Heart left ventricle (tissue), 16 donors: ENCODE results near the gene CHCHD6. TPM values are rescaled to one million over a fixed set of nuclear protein-coding genes. Genes with fewer than 3 reads are reported as not detected.

Experiments used
- ATAC-seq, 4 donors: fragments of 200-7000 bp; cut with Tn5 transposase; one replicate each; pipeline ENCODE4 v1.9.1; 2020 to 2022; ENCODE audit warnings: moderate library complexity in 4 of 4, mild to moderate bottlenecking in 3 of 4, moderate number of reproducible peaks in 1 of 4
- DNase-seq, 5 donors: peaks; one replicate each; pipeline ENCODE4 v3.0.0-alpha.2; 2020
- H3K27ac ChIP-seq, 12 donors: fragments of 200-600 bp; sonication (generic) in 4 of 12; one replicate each; pipeline versions ENCODE4 v1.5.0 to v1.8.0; 2016 to 2022; ENCODE audit warnings: mild to moderate bottlenecking in 2 of 12
- H3K27me3 ChIP-seq, 9 donors: fragments of 200-600 bp; sonication (generic) in 2 of 9; one replicate each; pipeline versions ENCODE4 v1.5.1 to v1.8.0; 2016 to 2022; ENCODE audit warnings: mild to moderate bottlenecking in 3 of 9
- H3K36me3 ChIP-seq, 9 donors: fragments of 200-600 bp; sonication (generic) in 2 of 9; one replicate each; pipeline versions ENCODE4 v1.5.0 to v1.8.0; 2018 to 2022; ENCODE audit warnings: mild to moderate bottlenecking in 2 of 9
- H3K4me1 ChIP-seq, 12 donors: fragments of 200-600 bp; sonication (generic) in 4 of 12; one replicate each; pipeline versions ENCODE4 v1.5.0 to v1.8.0; 2016 to 2022; ENCODE audit warnings: mild to moderate bottlenecking in 3 of 12
- H3K4me3 ChIP-seq, 12 donors: fragments of 200-600 bp; sonication (generic) in 4 of 12; one replicate each; pipeline versions ENCODE4 v1.5.0 to v1.8.0; 2017 to 2022; ENCODE audit warnings: mild to moderate bottlenecking in 9 of 12, moderate library complexity in 4 of 12
- H3K9me3 ChIP-seq, 12 donors: fragments of 200-600 bp; sonication (generic) in 4 of 12; one replicate each; pipeline versions ENCODE4 v1.5.0 to v1.8.0; 2016 to 2022; ENCODE audit warnings: mild to moderate bottlenecking in 1 of 12
- POLR2A ChIP-seq, 2 donors: fragments of 450-650 bp; IDR thresholded peaks; one replicate each; pipeline ENCODE4 v1.6.1; 2017; ENCODE audit warnings: antibody characterized with exemption in 2 of 2, mild to moderate bottlenecking in 2 of 2, moderate library complexity in 2 of 2
- WGBS, 4 donors: extraction: QIAGEN DNeasy Blood & Tissue Kit in 2 of 4; methylation state at CpG; one replicate each; pipeline versions ENCODE4 v1.1.5 to v1.1.7; 2013 to 2018; 5-methylcytosine and 5-hydroxymethylcytosine counted together
- intact Hi-C, 10 donors: fragments of 100-400 bp; cut with DNase I; formaldehyde crosslinking; loops; one replicate each; pipeline versions ENCODE4 v1.11.1 to v1.14.2; 2022
- polyA plus RNA-seq, 2 donors: library from polyadenylated mRNA; stranded (reverse); fragments of 200-250 nt; gene quantifications; one replicate each; pipeline ENCODE4 v1.2.3, GENCODE V29; 2013
- total RNA-seq, 9 donors: library from RNA; depleted of rRNA in 2 of 9; stranded (reverse); fragments of >200 nt in 2 of 9; fragmentation: NEBNext Ultra II Directional in 3 of 9; extraction: Animal tissue kit (Norgen Biotek cat#: 25700) in 3 of 9; gene quantifications; one replicate each; pipeline versions ENCODE4 v1.1.0 to v1.2.4, GENCODE V29; 2016 to 2023
- TF ChIP-seq, protein P1 (sequence below), 12 donors: fragments of 200-600 bp; sonication (generic) in 4 of 12; IDR thresholded peaks; one replicate each; pipeline versions ENCODE4 v1.5.0 to v1.8.0; 2018 to 2022; ENCODE audit warnings: antibody characterized with exemption in 12 of 12, mild to moderate bottlenecking in 5 of 12
- donor health status: ischemic (EF 13 %, LVEDD 7.1; RV severe dilation, severe dysfunction).
- donor health status: healthy with polysubstance abuse.
- donor health status: DM: no; HTN: yes; CAD: no.
- donor health status: DM: no; HTN: no; CAD: no.
- donor health status: ischemic (EF 25% LVEDD 6.9; RV normal size, moderate dysfunction).
- donor health status: ischemic (EF 25% LVEDD 5.7; RV mildly dilated, moderate dysfunction).
- donor health status: healthy.
- donor health status: DM: yes; HTN: yes; CAD: no.
- donor health status: ischemic (EF 35%, LVEDD 5.7; RV mildly dilated, moderate dysfunction).
- donor health status: nonischemic (EF 11% LVEDD 7.7; RV severe dilation, severe dysfunction).
- donor health status: DM: yes; HTN: yes; CAD: no.
- donor health status: PGD.
- donor health status: ischemic (EF 29% LVEDD 5.4; RV normal size, mild dysfunction).
- donor health status: nonischemic (EF 23%, LVEDD 6.1; RV moderate dilation, normal function).

The CHCHD6 gene
- total and polyA plus RNA-seq, 11 donors: 7.7 to 29.3 (median 11.6) TPM

DNA sequence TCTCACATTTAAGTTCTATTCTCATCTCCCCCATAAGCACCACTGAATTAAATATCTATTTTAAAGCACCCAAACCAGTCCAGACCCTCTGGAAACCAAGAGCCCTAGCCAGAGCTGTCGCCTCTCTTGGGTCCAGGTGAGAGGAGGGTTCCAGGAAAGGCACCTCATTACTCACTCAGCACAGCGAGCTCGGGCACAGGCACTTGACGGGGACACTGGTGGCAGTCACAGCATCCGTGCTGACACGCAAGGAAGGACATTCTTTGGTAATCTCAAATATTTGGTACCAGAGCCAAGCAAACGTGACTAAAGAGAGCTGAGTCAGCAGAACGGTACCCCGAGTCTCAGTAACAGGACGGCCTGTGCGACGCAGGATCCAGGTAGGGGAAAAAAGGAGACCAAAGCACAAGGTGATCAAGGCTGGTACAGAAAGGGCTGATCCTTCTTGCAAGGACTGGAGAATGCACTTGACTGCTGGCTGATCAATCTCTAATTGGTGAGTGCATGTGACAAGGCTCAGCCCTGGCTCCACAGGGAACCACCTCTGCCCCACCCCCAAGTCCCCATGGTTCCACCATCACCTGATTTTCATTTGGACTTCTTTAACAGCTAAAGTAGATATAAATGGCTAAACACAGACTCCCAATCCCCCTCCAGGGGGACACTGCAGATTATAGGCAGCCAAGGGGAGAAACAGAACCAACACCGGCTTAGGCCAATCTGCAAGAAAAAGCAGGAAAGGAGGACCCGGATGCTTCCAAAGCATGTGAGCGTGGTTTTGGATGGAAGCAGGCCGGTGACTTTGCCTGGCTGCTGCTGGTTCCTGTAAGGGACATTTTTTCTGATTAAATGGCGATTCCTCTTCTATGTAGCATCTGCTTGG is 61.4 kb downstream of the CHCHD6 start:
- intact Hi-C loops: no loop called here
- Histone ChIP-seq H3K36me3 (no peaks in the 10 kb centered on the region), H3K27ac (no peak overlapping the region), H3K4me1 (peaks cover 0 to 5% (median 0%) of the 10 kb centered on the region in 12 donors), H3K27me3 (no peaks in the 10 kb centered on the region), H3K9me3 (peaks cover 0 to 2% (median 0%) of the 10 kb centered on the region in 12 donors), H3K4me3 (no peak overlapping the region)
- DNase-seq (peak in 2 of 5 donors; percentile 45 to 58), ATAC-seq (peak; percentile 56 to 71 (median 63))
- 62 to 78% (median 70%) methylated on average over 17 of the region's 17 CpGs for WGBS, 4 donors
- TF ChIP-seq, protein P1, sequence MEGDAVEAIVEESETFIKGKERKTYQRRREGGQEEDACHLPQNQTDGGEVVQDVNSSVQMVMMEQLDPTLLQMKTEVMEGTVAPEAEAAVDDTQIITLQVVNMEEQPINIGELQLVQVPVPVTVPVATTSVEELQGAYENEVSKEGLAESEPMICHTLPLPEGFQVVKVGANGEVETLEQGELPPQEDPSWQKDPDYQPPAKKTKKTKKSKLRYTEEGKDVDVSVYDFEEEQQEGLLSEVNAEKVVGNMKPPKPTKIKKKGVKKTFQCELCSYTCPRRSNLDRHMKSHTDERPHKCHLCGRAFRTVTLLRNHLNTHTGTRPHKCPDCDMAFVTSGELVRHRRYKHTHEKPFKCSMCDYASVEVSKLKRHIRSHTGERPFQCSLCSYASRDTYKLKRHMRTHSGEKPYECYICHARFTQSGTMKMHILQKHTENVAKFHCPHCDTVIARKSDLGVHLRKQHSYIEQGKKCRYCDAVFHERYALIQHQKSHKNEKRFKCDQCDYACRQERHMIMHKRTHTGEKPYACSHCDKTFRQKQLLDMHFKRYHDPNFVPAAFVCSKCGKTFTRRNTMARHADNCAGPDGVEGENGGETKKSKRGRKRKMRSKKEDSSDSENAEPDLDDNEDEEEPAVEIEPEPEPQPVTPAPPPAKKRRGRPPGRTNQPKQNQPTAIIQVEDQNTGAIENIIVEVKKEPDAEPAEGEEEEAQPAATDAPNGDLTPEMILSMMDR (IDR thresholded peaks at IDR 0.05): no peak
- no peak for TF ChIP-seq POLR2A (IDR thresholded peaks at IDR 0.05)

DNA sequence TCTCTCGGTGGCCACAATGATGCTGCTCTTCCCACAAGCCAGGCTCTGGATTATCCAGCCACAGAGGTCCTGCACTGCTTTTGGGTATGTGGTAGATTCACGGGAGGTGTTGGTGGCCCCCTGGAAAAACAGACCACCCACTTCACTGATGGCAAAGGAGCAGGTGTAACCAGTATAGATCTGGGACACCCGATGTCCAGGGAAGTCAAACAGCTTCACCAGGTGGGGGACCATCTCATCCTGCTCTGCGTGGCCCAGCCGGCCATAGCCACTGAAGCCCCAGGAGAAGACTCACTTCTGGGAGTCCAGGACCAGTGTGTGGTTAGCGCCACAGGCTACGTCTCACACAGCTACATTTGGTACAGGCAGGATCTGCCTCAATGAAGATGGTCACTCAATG is 62.6 kb downstream of the CHCHD6 start:
- H3K27ac ChIP-seq: no peak overlapping the region
- H3K36me3 ChIP-seq: no peaks in the 10 kb centered on the region
- ATAC-seq (no peak), DNase-seq (no peak)
- H3K27me3 ChIP-seq: no peaks in the 10 kb centered on the region
- peaks cover 0 to 6% (median 0%) of the 10 kb centered on the region in 12 donors for H3K9me3 ChIP-seq
- WGBS, 4 donors: 90 to 100% (median 98%) methylated on average over 2 to 7 of the region's 7 CpGs
- H3K4me3 ChIP-seq: no peak overlapping the region
- intact Hi-C loops: no loop called here
- peaks cover 0 to 5% (median 0%) of the 10 kb centered on the region in 12 donors for H3K4me1 ChIP-seq
- TF ChIP-seq POLR2A (IDR thresholded peaks at IDR 0.05): no peak
- TF ChIP-seq, protein P1 (IDR thresholded peaks at IDR 0.05): no peak

DNA sequence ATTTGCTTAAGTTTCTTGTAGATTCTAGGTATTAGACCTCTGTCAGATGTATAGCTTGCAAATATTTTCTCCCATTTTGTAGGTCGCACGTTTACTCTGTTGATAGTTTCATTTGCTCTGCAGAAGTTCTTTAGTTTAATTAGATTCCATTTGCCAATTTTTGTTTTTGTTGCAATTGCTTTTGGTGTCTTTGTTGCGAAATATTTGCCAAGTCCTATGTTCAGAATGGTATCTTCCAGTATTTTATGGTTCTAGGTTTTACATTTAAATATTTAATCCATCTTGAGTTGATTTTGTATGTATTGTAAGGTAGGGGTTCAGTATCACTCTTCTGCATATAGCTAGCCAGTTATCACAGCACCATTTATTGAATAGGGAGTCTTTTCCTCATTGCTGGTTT is 64.9 kb downstream of the CHCHD6 start:
- no peak overlapping the region for H3K27ac ChIP-seq
- no peak overlapping the region for H3K4me3 ChIP-seq
- 92 to 97% (median 95%) methylated on average over 3 of the region's 3 CpGs for WGBS, 4 donors
- peaks cover 0 to 4% (median 0%) of the 10 kb centered on the region in 12 donors for H3K9me3 ChIP-seq
- H3K4me1 ChIP-seq: peaks cover 0 to 5% (median 0%) of the 10 kb centered on the region in 12 donors
- intact Hi-C loops: no loop called here
- DNase-seq (no peak), ATAC-seq (no peak)
- no peaks in the 10 kb centered on the region for H3K36me3 ChIP-seq
- H3K27me3 ChIP-seq: no peaks in the 10 kb centered on the region
- TF ChIP-seq POLR2A (IDR thresholded peaks at IDR 0.05): no peak
- TF ChIP-seq, protein P1 (IDR thresholded peaks at IDR 0.05): no peak

DNA sequence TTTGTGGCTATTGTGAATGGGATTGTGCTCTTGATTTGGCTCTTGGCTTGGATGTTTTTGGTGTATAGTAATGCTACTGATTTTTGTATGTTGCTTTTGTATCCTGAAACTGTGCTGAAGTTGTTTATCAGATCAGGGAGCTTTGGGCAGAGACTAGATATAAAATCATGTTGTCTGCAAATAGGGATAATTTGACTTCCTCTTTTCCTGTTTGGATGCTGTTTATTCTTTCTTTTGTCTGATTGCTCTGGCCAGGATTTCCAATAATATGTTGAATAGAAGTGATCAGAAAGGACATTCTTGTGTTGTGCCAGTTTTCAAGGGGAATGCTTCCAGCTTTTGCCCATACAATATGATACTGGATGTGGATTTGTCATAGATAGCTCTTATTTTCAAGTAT is 66.1 kb downstream of the CHCHD6 start:
- TF ChIP-seq, protein P1 (IDR thresholded peaks at IDR 0.05): no peak
- no peak for TF ChIP-seq POLR2A (IDR thresholded peaks at IDR 0.05)
- H3K4me3 ChIP-seq: no peak overlapping the region
- ATAC-seq: no peak
- no peak for DNase-seq
- H3K4me1 ChIP-seq: peaks cover 0 to 6% (median 0%) of the 10 kb centered on the region in 12 donors
- H3K27me3 ChIP-seq: no peaks in the 10 kb centered on the region
- H3K9me3 ChIP-seq: peaks cover 0 to 4% (median 0%) of the 10 kb centered on the region in 12 donors
- no peak overlapping the region for H3K27ac ChIP-seq
- H3K36me3 ChIP-seq: no peaks in the 10 kb centered on the region
- intact Hi-C loops: no loop called here
